Myocyte (in vitro differentiated cells): ENCODE measurements around the gene CHST3. TPM values are rescaled to one million over a fixed set of nuclear protein-coding genes. Genes with fewer than 3 reads are reported as not detected.
A peak's percentile ranks its signal among the peaks of the same experiment; 100 is the strongest.

Experiments used
- DNase-seq: peaks from one replicate; pipeline ENCODE4 v3.0.0-alpha.2; 2012; ENCODE audit warnings: low read depth
- total RNA-seq: library from RNA; depleted of rRNA; stranded (reverse); fragments of >200 nt; gene quantifications from 2 replicates; pipeline ENCODE4 v1.2.3, GENCODE V29; 2014

CHST3 gene
- total RNA-seq, 1 donor from 2014 or later: 49.3 TPM

DNA sequence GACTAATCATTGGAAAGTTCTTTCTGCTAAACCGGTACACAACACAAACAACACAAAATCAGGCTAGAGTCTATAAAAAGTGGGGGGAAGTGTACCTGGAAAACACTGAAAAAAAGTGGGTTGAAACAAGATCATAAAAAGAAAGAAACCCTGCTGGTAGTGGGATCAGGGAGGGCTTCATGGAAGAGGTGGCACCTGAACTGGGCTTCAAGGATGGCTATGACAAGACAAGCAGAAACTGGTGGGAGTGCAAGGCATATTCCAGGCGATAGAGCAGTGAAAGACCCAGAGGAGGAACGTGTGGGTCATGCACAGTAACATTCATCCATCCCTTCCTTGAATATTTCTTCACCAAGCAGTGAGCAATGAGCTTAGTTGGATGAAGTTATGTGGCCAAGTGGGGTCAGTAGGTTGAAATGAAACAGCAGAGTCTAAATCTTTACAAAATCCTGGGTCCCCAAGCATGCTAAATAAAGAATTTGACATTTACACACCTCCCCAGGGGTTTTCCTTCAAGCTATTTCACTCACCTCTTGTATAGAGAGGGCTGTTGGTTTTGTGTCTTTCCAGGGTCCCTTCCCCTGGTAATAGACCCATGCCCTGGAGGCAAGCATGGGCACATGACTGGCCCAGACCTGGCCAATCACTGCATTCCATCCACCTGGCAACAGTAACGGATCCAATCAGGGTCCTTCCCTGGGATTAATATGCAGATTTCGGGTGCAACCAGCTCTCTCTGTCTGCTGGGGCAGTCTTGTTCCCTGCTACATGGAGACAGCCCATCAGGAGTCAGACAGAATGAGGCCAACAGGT, 86.0 kb downstream of the CHST3 start:
- DNase-seq: no peak

DNA sequence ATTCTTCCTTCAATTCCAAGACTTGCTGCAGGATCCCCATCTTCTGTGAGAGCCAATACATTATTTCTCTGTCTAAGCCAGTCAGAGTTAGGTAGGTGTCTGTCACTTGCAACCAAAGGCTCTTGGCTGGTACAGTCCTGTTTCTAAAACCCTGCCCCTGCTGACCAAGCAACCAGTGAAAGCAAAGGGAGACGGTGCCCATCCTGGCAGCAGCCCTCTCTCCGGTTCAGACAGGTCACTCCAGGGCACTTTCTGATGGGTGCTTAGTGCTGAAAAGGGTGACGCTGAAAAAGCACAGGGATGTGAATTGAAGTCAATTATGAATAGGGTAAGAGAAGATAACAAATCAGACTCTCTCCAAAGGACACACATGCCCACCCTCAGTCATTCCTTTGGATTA, 86.7 kb downstream of the CHST3 start:
- DNase-seq: no peak

DNA sequence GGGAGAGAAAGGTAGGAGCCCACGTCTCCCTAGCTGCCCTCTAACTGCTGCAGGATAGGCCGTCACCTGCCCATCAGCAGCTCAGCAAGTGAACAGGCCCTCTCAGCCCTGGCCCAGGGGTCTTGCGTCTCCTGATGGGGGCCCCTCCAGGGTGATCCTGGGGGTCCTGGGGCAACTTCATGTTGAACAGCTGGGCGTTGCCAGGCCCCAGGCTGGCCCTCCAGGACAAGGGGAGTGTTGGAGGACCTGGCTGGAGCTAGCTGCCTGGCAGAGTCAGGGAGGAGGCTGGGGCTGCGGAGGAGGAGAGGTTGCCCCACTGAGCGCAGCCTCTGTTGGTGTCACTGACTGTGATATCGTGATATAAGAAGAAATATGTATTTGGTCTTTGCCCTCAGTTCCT, 89.5 kb downstream of the CHST3 start:
- DNase-seq: no peak

DNA sequence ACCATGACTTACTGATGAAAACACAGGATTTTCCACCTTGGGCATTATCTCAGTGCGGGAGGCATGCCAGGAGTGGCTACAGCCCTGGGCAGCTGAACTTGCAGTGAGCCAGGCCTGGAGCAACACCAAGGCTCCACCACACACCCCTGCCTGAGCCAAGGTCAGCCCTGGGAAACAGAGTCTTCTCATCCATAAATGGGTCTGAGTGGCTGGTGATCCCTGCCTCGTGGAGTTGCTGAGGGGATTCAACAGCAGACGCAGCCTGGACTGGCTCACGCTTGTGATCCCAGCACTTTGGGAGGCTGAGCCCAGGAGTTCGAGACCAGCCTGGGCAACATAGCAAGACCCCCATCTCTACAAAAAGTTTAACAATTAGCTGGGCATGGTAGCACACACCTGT, 91.9 kb downstream of the CHST3 start:
- DNase-seq: peak; percentile 18

DNA sequence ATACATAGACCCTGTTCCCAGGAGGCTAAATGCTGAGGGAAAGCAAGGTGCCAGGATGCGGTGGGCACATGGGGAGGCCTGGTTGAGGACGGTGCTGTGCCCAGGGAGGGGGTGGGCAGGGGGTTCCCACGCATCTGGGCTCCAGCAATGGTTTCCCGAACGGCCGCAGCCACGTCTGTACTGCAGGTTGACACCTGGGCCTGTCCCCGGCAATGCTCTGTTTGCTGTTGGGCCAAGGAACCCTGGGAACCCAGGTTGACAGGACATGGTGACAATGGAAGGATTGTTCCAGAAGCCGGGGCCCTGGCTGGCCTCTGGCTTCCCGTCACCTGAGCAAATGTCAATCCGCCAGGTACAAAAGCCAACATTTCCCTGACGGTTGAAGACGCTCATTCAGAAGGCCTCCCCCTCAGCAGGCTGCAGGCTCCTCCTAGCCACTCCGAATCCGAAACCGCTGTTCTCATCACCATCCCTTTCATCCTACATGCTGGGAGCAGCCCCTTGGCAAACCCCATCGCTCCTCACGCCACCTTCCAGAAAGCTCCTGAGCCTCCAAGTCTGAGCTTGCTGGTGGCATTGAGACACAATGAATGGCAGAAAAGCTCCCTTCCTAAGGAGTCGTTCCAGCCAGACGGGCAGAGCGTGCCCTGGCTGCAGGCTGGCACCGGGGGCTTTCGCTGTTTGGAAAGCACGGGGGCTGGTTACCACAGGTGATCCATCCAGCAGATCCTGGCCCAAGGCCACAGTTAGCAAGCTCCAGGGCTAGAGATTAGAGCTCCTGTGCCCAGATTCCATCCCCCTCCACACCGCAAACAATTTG, 92.9 kb downstream of the CHST3 start:
- DNase-seq: no peak

DNA sequence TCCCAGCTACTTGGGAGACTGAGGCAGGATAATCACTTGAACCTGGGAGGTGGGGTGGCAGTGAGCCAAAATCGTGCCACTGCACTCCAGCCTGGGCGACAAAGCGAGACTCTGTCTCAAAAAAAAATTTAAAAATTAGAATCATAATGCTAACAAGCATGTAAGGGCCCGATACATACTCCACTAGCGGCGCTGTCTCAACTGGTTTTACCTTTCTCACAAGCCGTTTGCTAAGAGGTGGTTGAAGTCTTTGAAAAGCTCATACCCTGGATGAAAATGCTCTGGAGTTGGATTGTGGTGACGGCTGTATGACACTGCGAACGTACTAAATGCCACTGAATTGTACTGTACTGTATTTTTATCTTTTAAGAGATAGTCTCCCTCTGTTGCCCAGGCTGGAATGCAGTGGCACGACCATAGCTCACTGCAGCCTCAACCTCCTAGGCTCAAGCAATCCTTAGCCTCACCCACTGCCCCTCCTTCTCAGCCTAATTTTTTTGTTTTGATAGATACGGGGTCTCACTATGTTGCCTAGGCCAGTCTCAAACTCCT, 94.2 kb downstream of the CHST3 start:
- no peak for DNase-seq

DNA sequence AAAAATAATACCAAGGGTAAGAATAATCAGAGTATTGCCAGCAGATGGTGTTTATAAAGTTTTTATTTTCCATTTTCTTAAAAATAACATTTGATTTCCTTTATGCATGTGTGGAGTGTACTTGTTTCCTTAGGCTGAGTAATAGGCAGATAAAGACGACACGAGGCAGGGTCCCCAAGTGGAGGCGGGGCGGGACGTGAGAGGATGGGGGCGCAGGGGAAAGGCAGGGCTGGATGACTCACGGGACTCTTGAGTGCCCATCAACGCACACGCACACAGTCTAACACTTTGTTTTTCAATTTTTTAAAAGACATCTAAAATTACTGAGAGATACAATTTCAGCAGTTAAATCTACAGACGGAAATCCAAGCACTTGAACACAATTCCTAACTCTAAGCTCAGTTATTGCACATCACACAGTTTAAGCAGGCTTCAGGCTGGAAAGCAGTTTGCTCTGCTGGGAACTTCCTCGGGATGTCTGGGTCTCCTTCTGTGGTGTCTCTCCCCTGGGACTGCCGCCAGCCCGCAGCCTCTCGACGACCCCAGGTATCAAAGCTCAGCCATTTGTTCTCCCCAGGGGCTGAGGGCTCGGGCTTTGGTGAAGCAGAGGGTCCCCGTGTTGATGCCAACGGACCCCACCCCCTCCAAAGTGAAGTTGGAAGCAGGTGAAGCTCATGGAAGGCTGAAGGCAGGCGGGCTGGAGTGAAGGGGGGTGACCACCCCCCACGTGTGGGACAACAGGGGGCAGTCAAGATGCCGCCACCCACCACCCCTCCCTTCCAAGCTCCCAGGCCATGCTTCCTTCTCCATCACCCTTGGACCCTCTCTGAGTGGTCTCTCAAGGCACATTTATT, 95.0 kb downstream of the CHST3 start:
- no peak for DNase-seq

DNA sequence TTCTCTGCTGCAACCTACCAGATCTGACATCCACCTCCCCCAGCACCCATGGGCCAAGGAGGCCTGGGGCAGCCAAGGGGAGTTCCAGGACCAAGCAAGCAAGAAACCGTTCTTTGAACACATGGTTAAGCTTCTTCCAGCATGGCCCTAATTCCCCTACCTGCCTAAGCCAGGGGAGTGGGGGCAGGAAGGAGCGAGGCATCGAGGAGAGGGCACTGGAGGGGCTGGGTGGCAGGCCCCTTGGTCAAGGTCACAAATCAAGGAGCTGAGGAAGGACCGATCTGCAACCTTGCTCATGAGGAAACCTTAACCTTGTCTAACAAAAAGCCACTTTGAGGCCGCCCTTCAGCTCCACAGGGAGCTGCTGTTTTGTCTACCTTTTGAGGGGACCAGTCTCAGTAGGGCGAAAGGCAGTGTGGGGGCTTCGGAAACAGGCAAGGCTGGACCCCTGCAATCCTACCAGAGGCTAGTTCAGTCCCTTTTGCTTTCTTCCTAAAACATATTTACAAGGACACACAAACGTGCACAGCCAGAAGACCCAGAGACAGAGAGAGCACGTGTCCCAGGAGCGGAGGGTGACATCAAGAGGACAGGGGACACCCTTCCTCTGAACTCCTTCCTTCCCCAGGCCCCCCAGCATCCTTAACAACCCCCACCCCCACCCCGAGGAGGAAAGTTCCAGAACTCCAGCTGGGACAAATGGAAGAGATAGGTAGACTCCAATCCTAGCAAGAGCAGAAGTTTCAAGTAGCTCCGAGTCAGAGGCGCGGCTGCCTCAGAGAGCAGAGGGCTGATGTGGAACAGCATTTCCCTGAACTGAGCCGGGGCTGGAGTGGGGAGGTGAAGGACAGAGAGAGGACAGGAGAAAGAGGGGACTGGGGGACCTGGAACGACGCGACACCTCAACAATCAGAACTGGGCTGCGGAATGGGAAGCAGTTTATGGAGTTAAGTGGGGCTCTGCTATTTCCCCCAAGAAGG, 95.9 kb downstream of the CHST3 start:
- DNase-seq: no peak

DNA sequence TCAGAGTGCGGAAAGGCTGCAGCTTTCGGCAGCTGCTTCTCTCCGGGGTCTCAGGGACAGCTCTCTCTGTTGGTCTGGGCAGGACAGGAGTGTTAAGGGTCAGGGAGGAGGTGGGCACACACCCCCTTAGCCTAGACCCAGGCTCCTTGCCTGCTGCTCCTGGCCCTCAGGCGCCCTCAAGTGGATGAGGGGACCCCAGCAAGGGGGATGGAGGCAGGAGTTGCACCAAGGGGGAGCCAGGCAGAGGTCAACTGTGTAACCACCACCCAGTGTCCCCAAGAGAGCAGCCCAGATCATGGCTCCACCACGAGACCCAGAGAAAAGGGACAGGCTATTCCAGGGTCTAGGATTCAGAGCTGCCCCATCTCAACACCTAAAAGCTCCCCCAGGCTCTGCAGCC, 97.3 kb downstream of the CHST3 start:
- DNase-seq: no peak

DNA sequence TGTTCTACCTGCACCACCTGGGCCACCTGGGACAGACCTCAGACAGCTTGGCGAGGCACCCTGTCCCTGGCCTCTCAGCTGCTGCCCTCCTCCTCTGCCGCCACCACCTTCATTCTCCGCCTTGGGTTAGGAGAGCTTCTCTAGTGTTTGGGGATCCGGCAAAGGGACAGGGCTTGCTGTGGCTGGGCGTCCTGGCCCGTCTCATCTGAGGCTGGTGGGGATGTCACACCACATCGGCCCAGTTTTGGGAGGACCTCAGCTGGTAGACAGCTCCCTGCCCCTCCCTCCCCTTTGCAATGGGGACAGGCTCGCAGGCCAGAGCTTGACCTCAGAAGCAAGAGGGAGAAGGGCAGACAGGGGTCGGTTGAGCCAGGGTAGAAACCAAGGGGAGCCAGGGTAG, 97.7 kb downstream of the CHST3 start:
- no peak for DNase-seq

DNA sequence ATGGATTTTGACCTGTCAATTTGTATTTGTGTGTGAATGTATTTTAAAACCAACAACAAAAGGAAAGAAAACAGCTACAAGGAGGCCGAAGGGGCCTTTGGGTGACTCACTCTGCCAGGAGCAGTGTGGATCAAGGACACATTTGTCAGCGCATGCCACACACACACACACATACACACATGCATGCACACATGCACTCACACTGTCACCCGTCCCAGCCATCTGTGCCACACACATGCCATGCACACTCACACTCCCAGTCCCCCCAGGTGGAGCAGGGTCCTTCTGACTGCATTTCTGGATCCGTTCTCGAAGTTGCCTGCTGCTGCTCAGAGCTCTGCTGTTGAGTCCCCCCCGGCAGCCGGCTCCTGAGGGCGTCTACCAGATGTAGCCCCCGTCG, 98.2 kb downstream of the CHST3 start:
- peak; percentile 11 for DNase-seq

Other genes with a start within 250 kb of the CHST3 start
- gene C10orf105, start 244.6 kb upstream of the CHST3 start, total RNA-seq: 0.03 TPM in 1 of 2 replicates, not detected in the other
- 30.2 and 41.2 TPM in 2 replicates for gene VSIR, start 190.9 kb upstream of the CHST3 start, total RNA-seq
- gene PSAP, start 113.1 kb upstream of the CHST3 start, total RNA-seq: 1,253 and 1,265 TPM in 2 replicates
- 0.78 and 1.9 TPM in 2 replicates for gene SPOCK2, start 124.2 kb downstream of the CHST3 start, total RNA-seq